Suprapubic skin (tissue), 4 donors: ENCODE data around the gene ACTR3C. TPM values are rescaled to one million over a fixed set of nuclear protein-coding genes. Genes with fewer than 3 reads are reported as not detected.

Source experiments
- DNase-seq, 2 donors: peaks; one replicate each; pipeline ENCODE4 v3.0.0-alpha.2; 2019; ENCODE audit warnings: low spot score in 2 of 2
- H3K27ac ChIP-seq: fragments of 200-600 bp; sonication (generic); one replicate; pipeline ENCODE4 v1.5.1; 2019
- H3K27me3 ChIP-seq: fragments of 200-600 bp; sonication (generic); one replicate; pipeline ENCODE4 v1.5.1; 2019
- H3K36me3 ChIP-seq: fragments of 200-600 bp; sonication (generic); one replicate; pipeline ENCODE4 v1.5.1; 2019
- H3K4me1 ChIP-seq: fragments of 200-600 bp; sonication (generic); one replicate; pipeline ENCODE4 v1.5.1; 2019
- H3K4me3 ChIP-seq: fragments of 200-600 bp; sonication (generic); one replicate; pipeline ENCODE4 v1.5.1; 2019; ENCODE audit warnings: mild to moderate bottlenecking
- H3K9me3 ChIP-seq: fragments of 200-600 bp; sonication (generic); one replicate; pipeline ENCODE4 v1.5.1; 2019
- EP300 ChIP-seq: sonication (generic); formaldehyde crosslinking; IDR thresholded peaks from one replicate; pipeline ENCODE4 v1.6.1; 2017; ENCODE audit warnings: antibody characterized with exemption
- POLR2A ChIP-seq, 2 donors: fragments of 450-650 bp; IDR thresholded peaks; one replicate each; pipeline ENCODE4 v1.6.1; 2017; ENCODE audit warnings: antibody characterized with exemption in 2 of 2, mild to moderate bottlenecking in 2 of 2, moderate library complexity in 2 of 2
- POLR2AphosphoS5 ChIP-seq, 3 donors: sonication (generic); formaldehyde crosslinking; IDR thresholded peaks; one replicate each; pipeline ENCODE4 v1.6.1; 2017; ENCODE audit warnings: antibody characterized with exemption in 3 of 3
- WGBS: methylation state at CpG from one replicate; pipeline ENCODE4 v1.1.5; 2018; 5-methylcytosine and 5-hydroxymethylcytosine counted together
- total RNA-seq, 4 donors: library from RNA; depleted of rRNA; stranded (reverse); fragments of >200 nt; gene quantifications; one replicate each; pipeline ENCODE4 v1.1.0, GENCODE V29; 2016
- TF ChIP-seq, protein P1 (sequence below), 2 donors: fragments of 200-600 bp in 1 of 2; fragments of 450-650 bp in 1 of 2; sonication (generic) in 1 of 2; IDR thresholded peaks; one replicate each; pipeline ENCODE4 v1.5.1; 2016 to 2019; ENCODE audit warnings: antibody characterized with exemption in 2 of 2, mild to moderate bottlenecking in 1 of 2, moderate library complexity in 1 of 2

The ACTR3C gene
- total RNA-seq, 4 donors from 2014 or later: 10.4 to 16.5 (median 13.1) TPM

DNA sequence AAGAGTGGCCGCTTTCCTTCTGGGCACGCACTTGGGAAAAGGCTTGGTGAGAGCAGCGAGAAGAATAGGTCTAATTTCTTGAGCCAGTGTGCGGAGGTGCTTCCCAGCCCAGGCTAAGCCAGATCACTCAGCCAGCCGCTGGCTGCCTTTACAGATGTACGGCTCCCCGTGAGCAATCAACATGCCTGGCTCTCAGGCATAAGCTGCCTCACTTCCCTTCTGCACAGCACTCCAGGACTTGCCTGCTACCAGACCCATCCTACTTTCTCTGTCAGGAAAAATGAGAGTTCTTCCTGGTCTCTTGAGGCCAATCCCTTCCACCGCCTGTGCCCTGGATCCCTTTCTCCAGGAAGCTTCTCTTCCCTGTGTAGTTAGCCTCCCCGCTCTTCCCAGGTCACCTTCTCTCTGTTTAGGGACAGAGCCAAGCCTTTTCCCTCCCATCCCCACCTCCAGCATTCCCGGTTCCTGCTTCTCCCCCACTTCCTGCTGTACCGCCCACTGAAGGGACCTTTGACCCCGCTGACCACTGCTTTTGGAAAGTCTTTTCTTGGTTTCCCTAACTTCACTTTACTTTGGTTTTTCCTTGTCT, 1.1 kb upstream of the ACTR3C start:
- WGBS: 57% methylated on average over 12 of the region's 12 CpGs
- Histone ChIP-seq H3K36me3 (peaks cover 10% of the 10 kb centered on the region), H3K9me3 (no peaks in the 10 kb centered on the region), H3K4me1 (peaks cover 33% of the 10 kb centered on the region), H3K27me3 (no peaks in the 10 kb centered on the region), H3K27ac (peak overlapping the region; percentile 84), H3K4me3 (peak overlapping the region; percentile 74)
- no peak for TF ChIP-seq EP300
- TF ChIP-seq POLR2A (IDR thresholded peaks at IDR 0.05): no peak
- no peak for TF ChIP-seq POLR2AphosphoS5 (IDR thresholded peaks at IDR 0.05)
- TF ChIP-seq, protein P1, sequence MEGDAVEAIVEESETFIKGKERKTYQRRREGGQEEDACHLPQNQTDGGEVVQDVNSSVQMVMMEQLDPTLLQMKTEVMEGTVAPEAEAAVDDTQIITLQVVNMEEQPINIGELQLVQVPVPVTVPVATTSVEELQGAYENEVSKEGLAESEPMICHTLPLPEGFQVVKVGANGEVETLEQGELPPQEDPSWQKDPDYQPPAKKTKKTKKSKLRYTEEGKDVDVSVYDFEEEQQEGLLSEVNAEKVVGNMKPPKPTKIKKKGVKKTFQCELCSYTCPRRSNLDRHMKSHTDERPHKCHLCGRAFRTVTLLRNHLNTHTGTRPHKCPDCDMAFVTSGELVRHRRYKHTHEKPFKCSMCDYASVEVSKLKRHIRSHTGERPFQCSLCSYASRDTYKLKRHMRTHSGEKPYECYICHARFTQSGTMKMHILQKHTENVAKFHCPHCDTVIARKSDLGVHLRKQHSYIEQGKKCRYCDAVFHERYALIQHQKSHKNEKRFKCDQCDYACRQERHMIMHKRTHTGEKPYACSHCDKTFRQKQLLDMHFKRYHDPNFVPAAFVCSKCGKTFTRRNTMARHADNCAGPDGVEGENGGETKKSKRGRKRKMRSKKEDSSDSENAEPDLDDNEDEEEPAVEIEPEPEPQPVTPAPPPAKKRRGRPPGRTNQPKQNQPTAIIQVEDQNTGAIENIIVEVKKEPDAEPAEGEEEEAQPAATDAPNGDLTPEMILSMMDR (IDR thresholded peaks at IDR 0.05): no peak
- no peak for DNase-seq

DNA sequence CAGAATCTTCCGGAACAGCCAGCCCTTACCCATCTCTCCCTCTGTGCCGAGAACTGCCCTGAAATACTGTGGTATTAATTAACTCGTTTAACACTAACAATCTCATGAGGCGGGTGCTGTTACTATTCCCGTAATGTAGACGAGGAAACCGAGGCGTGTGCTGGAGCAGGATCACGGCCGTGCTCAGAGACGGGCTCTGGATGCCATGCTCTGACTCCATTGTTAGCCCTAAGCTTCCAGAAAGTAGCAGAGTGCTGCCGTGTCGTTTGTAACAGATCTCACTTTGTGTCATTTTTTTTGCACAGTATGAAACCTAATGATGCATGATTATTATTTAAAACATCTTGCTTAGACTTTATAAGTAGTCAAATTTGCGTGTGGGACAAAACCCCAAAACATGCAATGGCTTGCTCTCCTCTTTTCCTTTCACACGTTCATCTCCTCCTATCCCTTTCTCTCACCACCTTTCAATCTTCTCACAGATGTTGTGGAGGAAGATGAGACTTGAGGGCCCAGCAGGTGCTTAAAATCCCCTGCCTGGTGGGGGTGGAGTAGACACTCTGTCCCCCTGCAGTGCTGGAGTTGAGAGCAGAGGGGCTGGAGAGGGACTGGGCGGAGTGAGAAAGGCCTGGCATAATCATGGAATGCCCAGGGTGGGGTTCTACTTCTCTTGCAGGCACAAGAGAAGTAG, 482 bp upstream of the ACTR3C start:
- peak overlapping the region; percentile 74 for H3K4me3 ChIP-seq
- H3K4me1 ChIP-seq: peaks cover 33% of the 10 kb centered on the region
- DNase-seq: no peak
- peak overlapping the region; percentile 84 for H3K27ac ChIP-seq
- TF ChIP-seq POLR2AphosphoS5 (IDR thresholded peaks at IDR 0.05) (no peak), POLR2A (IDR thresholded peaks at IDR 0.05) (no peak), EP300 (no peak)
- TF ChIP-seq, protein P1 (IDR thresholded peaks at IDR 0.05): no peak
- H3K36me3 ChIP-seq: peaks cover 6% of the 10 kb centered on the region
- 15% methylated on average over 15 of the region's 16 CpGs for WGBS
- H3K27me3 ChIP-seq: no peaks in the 10 kb centered on the region
- H3K9me3 ChIP-seq: no peaks in the 10 kb centered on the region

DNA sequence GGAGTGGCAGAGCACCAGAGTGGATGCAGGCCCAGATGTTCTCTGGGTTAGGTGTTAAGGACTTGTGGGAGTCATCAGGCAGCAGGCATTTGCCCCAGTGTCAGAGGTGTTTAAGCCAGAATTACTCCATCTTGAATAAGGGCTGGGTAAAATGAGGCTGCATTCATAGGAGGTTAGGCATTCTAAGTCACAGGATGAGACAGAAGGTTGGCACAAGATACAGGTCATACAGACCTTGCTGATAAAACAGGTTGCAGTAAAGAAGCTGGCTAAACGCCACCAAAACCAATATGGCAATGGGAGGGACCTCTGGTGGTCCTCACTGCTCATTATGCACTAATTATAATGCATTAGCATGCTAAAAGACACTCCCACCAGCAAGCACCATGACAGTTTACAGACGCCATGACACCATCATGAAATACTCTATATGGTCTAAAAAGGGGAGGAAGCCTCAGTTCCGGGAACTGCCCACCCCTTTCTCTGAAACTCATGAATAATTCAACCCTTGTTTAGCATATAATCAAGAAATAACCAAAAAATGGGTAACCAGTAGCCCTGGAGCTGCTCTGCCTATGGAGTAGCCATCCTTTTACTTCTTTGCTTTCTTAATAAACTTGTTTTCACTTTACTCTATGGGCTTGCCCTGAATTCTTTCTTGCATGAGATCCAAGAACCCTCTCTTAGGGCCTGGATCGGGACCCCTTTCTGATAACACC, 1.1 kb downstream of the ACTR3C start:
- Histone ChIP-seq H3K36me3 (no peaks in the 10 kb centered on the region), H3K4me3 (peak overlapping the region; percentile 74), H3K27me3 (no peaks in the 10 kb centered on the region), H3K4me1 (peaks cover 33% of the 10 kb centered on the region), H3K27ac (peak overlapping the region; percentile 84), H3K9me3 (no peaks in the 10 kb centered on the region)
- no peak for TF ChIP-seq POLR2A (IDR thresholded peaks at IDR 0.05)
- no peak for TF ChIP-seq POLR2AphosphoS5 (IDR thresholded peaks at IDR 0.05)
- no peak for TF ChIP-seq EP300
- TF ChIP-seq, protein P1 (IDR thresholded peaks at IDR 0.05): no peak
- no peak for DNase-seq
- WGBS: 70% methylated on average over 4 of the region's 4 CpGs

DNA sequence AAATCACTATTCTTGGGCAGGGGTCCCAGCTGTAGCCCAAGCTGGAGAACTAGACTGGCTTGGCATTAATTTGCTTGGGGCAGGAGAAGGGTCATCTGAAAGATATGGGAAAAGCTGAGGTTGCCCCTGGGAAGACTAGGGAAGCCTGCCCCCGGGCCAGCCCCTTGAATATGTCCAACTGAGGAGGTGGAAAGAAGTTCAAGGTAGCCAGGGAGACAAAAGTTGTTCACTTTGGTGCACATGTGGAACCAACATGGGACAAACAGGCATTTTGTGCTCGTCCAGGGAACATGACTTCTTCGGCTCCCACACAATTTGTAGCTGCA, 1.6 kb downstream of the ACTR3C start:
- Histone ChIP-seq H3K27me3 (no peaks in the 10 kb centered on the region), H3K36me3 (no peaks in the 10 kb centered on the region), H3K27ac (peak overlapping the region; percentile 8), H3K9me3 (no peaks in the 10 kb centered on the region), H3K4me1 (peaks cover 33% of the 10 kb centered on the region), H3K4me3 (no peak overlapping the region)
- TF ChIP-seq POLR2A (IDR thresholded peaks at IDR 0.05) (no peak), POLR2AphosphoS5 (IDR thresholded peaks at IDR 0.05) (no peak), EP300 (no peak)
- TF ChIP-seq, protein P1 (IDR thresholded peaks at IDR 0.05): no peak
- no peak for DNase-seq
- WGBS: 89% methylated on average over 3 of the region's 3 CpGs
